Caki2 (cell line): ENCODE data around the gene DCP1B. TPM values are rescaled to one million over a fixed set of nuclear protein-coding genes. Genes with fewer than 3 reads are reported as not detected.

ENCODE experiments used
- DNase-seq: peaks from one replicate; pipeline ENCODE4 v3.0.0-alpha.2; 2015; ENCODE audit warnings: low read depth
- in situ Hi-C: cut with HindIII; loops from 2 replicates; pipeline ENCODE4 v1.10.0; 2016; ENCODE audit warnings: low sequenced_read_pairs, low pct_unique_long_range_greater_than_20kb, mixed read lengths
- total RNA-seq: library from RNA; depleted of rRNA; stranded (reverse); fragments of >200 nt; shearing (Covaris generic); gene quantifications from 2 replicates; pipeline ENCODE4 v1.2.3, GENCODE V29; 2014; ENCODE audit warnings: low replicate concordance

DCP1B gene
- total RNA-seq, 1 experiment from 2014 or later: 14.2 TPM

- in situ Hi-C loops: no loop called here
- no peak for DNase-seq
Measured at GRCh38 chr12:1928439-1929121, 75.7 kb downstream of the DCP1B start.

- DNase-seq: no peak
Measured at GRCh38 chr12:1927751-1928351, 76.4 kb downstream of the DCP1B start.

DNA sequence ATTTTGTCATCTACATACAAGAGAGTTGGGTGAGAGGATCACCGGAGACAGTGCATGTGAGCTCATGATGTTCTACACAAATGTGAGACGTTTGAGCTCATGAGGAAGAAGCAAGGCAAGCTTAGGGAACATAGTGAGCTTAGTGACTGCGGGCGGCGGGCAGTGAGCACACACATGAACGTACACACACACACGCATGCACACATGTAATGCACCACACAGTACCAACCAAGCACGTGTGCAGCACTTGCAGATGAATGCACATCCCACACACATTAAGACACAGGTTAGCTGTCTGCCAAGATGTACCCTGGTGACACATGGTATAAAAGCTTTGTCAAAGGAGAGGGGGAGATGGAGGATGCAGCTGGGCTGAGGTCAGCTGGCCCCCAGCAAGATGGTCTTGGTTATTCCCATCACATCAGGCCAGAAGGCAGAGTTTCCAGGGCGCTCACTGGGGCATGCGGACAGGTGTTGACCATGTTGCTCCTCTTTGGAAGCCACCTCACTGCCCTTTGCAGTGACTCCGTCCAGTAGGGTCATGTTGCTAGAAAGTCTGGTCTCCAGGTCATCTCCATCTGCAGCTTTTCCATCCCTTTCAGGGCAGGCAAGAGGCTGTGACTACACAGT lies 77.1 kb downstream of the DCP1B start:
- no peak for DNase-seq

More at GRCh38 chr12:1927751-1928351, 76.4 kb downstream of the DCP1B start:
- in situ Hi-C loops: no loop called here

DNA sequence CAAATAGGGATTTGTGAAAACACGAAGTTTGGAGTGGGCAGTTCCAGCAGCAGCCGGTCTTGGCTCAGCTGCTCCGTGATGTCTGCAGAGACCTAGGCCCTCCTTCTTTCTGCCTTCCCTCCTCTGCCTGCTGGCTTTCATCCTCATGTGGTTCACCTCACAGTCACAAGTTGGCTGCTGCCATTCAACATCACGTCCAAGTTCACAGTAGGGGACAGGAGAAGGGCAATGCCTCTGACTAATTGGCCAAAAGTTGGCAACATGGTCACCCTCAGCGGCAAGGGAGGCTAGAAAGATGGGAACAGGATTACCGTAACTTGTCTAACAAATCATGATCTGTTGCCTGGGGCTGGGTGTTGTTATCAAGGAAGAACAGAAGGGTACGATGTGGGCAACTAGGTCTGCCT lies 78.0 kb downstream of the DCP1B start:
- in situ Hi-C loops: no loop called here
- DNase-seq: no peak

More for the DNA sequence above, 77.1 kb downstream of the DCP1B start:
- in situ Hi-C loops: no loop called here

DNA sequence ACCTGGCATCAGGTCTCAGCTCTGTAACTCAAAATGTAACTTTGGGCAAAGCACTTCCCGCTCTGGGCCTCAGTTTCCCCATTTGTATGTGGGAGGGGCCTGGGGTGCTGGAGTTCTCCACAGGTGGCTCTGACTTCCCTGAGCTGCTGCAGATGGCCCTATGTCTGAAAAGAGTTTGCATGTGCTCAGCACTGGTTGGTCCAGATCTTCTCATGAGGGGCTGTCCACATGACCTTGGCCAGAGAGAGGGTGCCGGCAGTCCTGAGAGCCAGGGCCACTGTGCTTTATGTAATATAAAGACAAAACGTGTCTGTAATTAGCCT lies 78.6 kb downstream of the DCP1B start:
- DNase-seq: no peak
- in situ Hi-C loops: no loop called here

GRCh38 chr12:1924996-1925683 lies 79.1 kb downstream of the DCP1B start:
- in situ Hi-C loops: no loop called here
- DNase-seq: no peak

DNA sequence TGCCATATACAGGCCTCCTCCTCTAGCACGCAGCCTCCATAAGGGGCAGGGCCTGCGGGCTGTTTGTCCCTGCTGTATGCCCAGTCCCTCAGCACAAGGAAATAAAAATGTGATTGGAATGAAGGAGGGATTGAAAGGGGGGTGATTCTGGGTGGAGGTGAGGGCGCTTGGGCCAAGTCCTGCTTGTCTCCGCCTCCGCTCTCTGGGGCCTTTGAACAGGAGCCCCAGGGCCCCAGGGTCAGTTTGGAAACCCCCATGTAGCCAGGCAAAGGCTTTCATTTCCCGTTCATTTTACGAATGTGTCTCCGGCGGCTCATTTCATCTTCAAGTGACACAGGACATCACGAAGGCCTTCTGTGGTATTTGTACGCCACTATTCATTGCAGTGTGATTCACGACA lies 81.3 kb downstream of the DCP1B start:
- no peak for DNase-seq
- in situ Hi-C loops: no loop called here

GRCh38 chr12:1922075-1922709 lies 82.1 kb downstream of the DCP1B start:
- no peak for DNase-seq
- in situ Hi-C loops: no loop called here

DNA sequence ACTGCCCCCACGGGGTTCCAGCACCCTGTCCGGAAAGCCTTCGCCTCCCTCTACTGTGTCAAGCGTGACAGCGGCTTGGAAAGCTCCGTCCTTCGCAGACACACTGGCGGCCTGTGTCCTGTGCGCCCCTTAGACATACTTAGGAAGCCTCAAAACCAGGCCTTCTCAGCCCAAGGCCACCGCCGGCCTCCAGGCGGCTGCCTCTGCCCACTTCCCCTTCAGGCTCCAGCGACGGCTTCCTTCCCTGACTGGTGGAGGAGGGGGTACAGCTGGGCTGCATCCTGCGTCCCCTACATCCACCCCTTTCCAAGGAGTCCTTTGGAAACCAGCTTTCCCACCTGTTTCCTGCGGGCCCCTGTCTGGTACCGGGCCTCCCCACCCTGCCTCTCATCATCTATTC lies 83.3 kb downstream of the DCP1B start:
- no peak for DNase-seq
- in situ Hi-C loops: no loop called here

DNA sequence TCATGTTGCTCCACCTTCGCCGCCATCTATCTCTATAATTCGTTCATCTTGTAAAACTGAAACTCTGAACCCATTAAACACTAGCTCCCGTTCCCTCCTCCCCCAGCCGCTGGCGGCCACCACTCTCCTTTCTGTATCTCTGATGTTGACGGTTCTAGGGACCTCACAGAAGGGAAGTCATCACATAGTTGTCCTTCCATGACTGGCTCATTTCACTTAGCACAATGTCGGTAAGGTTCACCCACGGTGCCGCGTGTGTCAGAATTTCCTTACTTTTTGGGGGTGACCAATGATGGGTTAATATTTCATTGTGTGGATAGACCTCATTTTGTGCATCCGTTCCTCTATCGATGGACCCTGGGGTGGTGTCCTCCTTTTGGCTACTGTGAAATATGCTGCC lies 83.8 kb downstream of the DCP1B start:
- in situ Hi-C loops: no loop called here
- DNase-seq: no peak

- DNase-seq: no peak
- in situ Hi-C loops: no loop called here
Measured at GRCh38 chr12:1919763-1920162, 84.5 kb downstream of the DCP1B start.

GRCh38 chr12:1919284-1919683 lies 85.0 kb downstream of the DCP1B start:
- in situ Hi-C loops: no loop called here
- no peak for DNase-seq

DNA sequence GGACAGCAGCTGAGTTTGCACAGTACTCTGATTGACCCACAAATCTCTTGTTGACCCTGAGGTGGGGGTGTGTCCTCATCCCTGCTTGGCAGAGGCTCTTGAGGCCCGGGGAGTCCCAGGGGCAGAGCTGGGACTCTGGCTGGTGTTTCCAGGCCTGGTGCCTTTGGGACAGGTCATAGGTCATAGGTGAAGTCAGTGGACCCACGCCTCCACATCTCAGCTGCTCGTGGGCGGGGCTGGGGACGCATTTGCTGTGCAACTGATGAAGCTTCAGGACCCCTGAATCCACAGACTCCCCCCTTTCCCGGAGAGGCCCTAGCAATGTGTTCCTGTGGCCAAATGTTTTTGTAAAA lies 85.4 kb downstream of the DCP1B start:
- DNase-seq: no peak
- in situ Hi-C loops: no loop called here

DNA sequence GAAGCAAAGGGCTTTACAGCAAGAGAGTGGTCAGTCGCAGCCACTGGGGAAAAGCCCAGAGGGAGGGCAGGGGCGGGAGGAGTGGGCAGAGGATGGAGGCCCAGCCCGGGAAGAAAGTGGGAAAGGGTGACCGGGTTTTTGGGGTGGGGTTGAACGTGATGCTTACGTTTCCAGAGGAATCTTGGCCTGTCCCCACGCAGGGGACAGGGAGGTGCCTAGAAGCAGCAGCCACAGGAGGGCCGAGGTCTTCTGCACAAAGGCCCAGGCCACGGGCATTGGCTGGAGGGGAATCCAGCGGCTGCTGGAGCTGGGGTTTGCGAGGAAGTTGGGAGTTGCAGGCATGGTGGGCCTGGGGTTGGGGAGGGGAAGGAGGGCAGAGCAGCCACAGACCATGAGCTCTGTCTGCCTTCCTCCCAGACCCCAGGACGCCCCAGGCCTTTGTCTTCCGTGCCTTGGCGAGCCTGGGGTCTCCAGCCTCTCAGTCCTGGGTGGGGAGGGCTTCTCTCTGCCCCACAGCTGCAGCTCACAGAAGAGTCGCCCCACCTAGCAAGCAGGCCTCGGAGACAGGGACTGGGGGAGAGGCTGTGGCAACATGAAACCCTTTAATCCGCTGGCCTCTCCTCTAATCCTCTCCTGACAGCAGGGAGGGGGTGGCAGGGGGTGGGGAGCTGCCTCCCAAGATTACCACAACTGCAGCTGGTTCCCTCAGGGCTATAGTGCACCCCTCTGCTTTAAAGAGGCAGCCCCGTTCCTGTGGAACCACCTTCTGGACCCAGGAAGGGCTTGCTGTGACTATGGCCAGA lies 86.0 kb downstream of the DCP1B start, which contains the start of gene CACNA2D4:
CACNA2D4 (minus strand) TSS at position 572 of the 803 bp plus-strand sequence; CDS start at position 393, 179 bp downstream.
- in situ Hi-C loops: no loop called here
- no peak for DNase-seq

GRCh38 chr12:1917172-1918070 lies 86.8 kb downstream of the DCP1B start:
- in situ Hi-C loops: no loop called here

GRCh38 chr12:1916371-1917171 lies 87.7 kb downstream of the DCP1B start:
- DNase-seq: no peak

More at GRCh38 chr12:1917172-1918070, 86.8 kb downstream of the DCP1B start:
- DNase-seq: no peak

More at GRCh38 chr12:1916371-1917171, 87.7 kb downstream of the DCP1B start:
- in situ Hi-C loops: no loop called here
